Psoas muscle (tissue), 8 donors: ENCODE results near the gene KIAA1217. TPM values are rescaled to one million over a fixed set of nuclear protein-coding genes. Genes with fewer than 3 reads are reported as not detected.
A peak's percentile ranks its signal among the peaks of the same experiment; 100 is the strongest.

ENCODE experiments used
- ATAC-seq, 4 donors: fragments of 200-7000 bp; cut with Tn5 transposase; one replicate each; pipeline ENCODE4 v1.9.1; 2020; ENCODE audit warnings: moderate library complexity in 3 of 4, mild to moderate bottlenecking in 2 of 4
- DNase-seq, 2 donors: peaks; one replicate each; pipeline ENCODE4 v3.0.0-alpha.2; 2020
- H3K27ac ChIP-seq: fragments of 200-600 bp; one replicate; pipeline ENCODE4 v1.8.0; 2022
- H3K27me3 ChIP-seq, 3 donors: fragments of 200-600 bp in 1 of 3; one replicate each; pipeline versions ENCODE4 v1.6.1 to v1.8.0; 2013 to 2022; ENCODE audit warnings: low read length in 2 of 3, mild to moderate bottlenecking in 2 of 3, moderate library complexity in 1 of 3; ENCODE audit not compliant: insufficient read depth in 3 of 3
- H3K36me3 ChIP-seq, 2 donors: fragments of 200-600 bp in 1 of 2; one replicate each; pipeline versions ENCODE4 v1.6.1 to v1.8.0; 2013 to 2022; ENCODE audit warnings: low read depth in 1 of 2, mild to moderate bottlenecking in 1 of 2, moderate library complexity in 1 of 2; ENCODE audit not compliant: insufficient read depth in 1 of 2
- H3K4me1 ChIP-seq: fragments of 200-600 bp; one replicate; pipeline ENCODE4 v1.8.0; 2022
- H3K4me3 ChIP-seq: fragments of 200-600 bp; one replicate; pipeline ENCODE4 v1.8.0; 2022; ENCODE audit warnings: mild to moderate bottlenecking
- H3K9me3 ChIP-seq: fragments of 200-600 bp; one replicate; pipeline ENCODE4 v1.8.0; 2022
- CTCF ChIP-seq: fragments of 200-600 bp; IDR thresholded peaks from one replicate; pipeline ENCODE4 v1.8.0; 2022; ENCODE audit warnings: antibody characterized with exemption
- WGBS, 3 donors: extraction: QIAGEN DNeasy Blood & Tissue Kit; methylation state at CpG; one replicate each; pipeline versions ENCODE4 v1.1.6 to v1.1.7; 2013; 5-methylcytosine and 5-hydroxymethylcytosine counted together
- intact Hi-C, 2 donors: fragments of 100-400 bp; cut with DNase I; formaldehyde crosslinking; loops; one replicate each; pipeline versions ENCODE4 v1.11.0 to v1.14.2; 2022
- polyA plus RNA-seq, 3 donors: library from polyadenylated mRNA; stranded (reverse); fragments of 200-250 nt; gene quantifications; one replicate each; pipeline ENCODE4 v1.2.3, GENCODE V29; 2013
- total RNA-seq, 4 donors: library from RNA; stranded (reverse); fragmentation: NEBNext Ultra II Directional in 2 of 4; extraction: Animal tissue kit (Norgen Biotek cat#: 25700) in 2 of 4; gene quantifications; one replicate each; pipeline versions ENCODE4 v1.2.1 to v1.2.4, GENCODE V29; 2021 to 2023
- donor health status: healthy with polysubstance abuse.
- donor health status: DM: no; HTN: no; CAD: no; lungs with moderate emphysema.
- donor health status: Bipolar disorder and iron deficiency.
- donor health status: healthy.
- donor health status: DM: yes; HTN: yes; CAD: no.
- donor health status: DM: no; HTN: no; CAD: no.
- donor health status: DM: no; HTN: no; CAD: no.
- donor health status: DM: yes; HTN: yes; CAD: no.

Gene KIAA1217
- total and polyA plus RNA-seq, 7 donors, result 8.9 to 169 (median 65.9) TPM

- H3K9me3 ChIP-seq, result no peaks in the 10 kb centered on the region
- DNase-seq (no peak), ATAC-seq (no peak)
- WGBS, 3 donors, result 68 to 81% (median 72%) methylated on average over 8 of the region's 8 CpGs
- no peak for TF ChIP-seq CTCF
- peak overlapping the region; percentile 77 for H3K27ac ChIP-seq
- peaks cover 42% of the 10 kb centered on the region for H3K4me1 ChIP-seq
- intact Hi-C loops, result loop anchor here in 1 of 2 donors (10.0 kb wide), 1 partner anchor 49 kb away; no protein-coding TSS in a partner anchor
- H3K36me3 ChIP-seq, result no peaks in the 10 kb centered on the region
- no peaks in the 10 kb centered on the region for H3K27me3 ChIP-seq
- H3K4me3 ChIP-seq, result peak overlapping the region; percentile 7
Observed at GRCh38 chr10:24305551-24306506, 96.9 kb downstream of the KIAA1217 start.

GRCh38 chr10:24306507-24306875, 97.6 kb downstream of the KIAA1217 start:
- Histone ChIP-seq H3K4me1 (peaks cover 48% of the 10 kb centered on the region), H3K9me3 (no peaks in the 10 kb centered on the region), H3K27ac (peak overlapping the region; percentile 77), H3K36me3 (no peaks in the 10 kb centered on the region), H3K4me3 (peak overlapping the region; percentile 33), H3K27me3 (no peaks in the 10 kb centered on the region)
- TF ChIP-seq CTCF, result no peak
- WGBS, 3 donors, result 26 to 28% (median 27%) methylated on average over 4 of the region's 4 CpGs
- ATAC-seq (peak; percentile 88 to 90 (median 90)), DNase-seq (peak; percentile 27 to 64)
- intact Hi-C loops, result loop anchor here in 1 of 2 donors (10.0 kb wide), 1 partner anchor 48 kb away; no protein-coding TSS in a partner anchor

DNA sequence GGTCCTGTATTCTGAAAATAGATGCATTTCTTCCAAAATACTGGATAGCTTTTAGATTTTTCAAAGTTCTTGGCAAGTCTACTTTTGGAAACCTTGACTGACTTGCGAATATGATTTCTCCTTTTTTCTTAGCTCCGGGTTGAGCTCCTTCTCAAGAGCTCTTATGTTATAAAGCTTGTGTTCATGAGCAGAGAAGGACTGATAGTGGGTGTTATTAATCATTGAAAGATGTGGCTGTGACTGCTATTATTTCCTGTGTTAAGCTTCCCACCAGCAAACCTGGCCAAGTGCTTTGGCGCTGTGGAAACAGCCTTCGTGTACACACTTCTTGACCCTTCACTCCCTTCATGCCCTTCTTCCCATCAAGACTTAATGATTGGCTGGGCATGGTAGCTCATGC, 98.2 kb downstream of the KIAA1217 start:
- DNase-seq (no peak), ATAC-seq (peak in 2 of 4 donors; percentile 26 to 29)
- no peaks in the 10 kb centered on the region for H3K27me3 ChIP-seq
- intact Hi-C loops, result loop anchor here in 1 of 2 donors (10.0 kb wide), 1 partner anchor 48 kb away; no protein-coding TSS in a partner anchor
- no peaks in the 10 kb centered on the region for H3K9me3 ChIP-seq
- H3K36me3 ChIP-seq, result no peaks in the 10 kb centered on the region
- H3K27ac ChIP-seq, result peak overlapping the region; percentile 77
- 18 to 35% (median 24%) methylated on average over 4 of the region's 4 CpGs for WGBS, 3 donors
- H3K4me3 ChIP-seq, result peak overlapping the region; percentile 33
- TF ChIP-seq CTCF, result no peak
- peaks cover 54% of the 10 kb centered on the region for H3K4me1 ChIP-seq

DNA sequence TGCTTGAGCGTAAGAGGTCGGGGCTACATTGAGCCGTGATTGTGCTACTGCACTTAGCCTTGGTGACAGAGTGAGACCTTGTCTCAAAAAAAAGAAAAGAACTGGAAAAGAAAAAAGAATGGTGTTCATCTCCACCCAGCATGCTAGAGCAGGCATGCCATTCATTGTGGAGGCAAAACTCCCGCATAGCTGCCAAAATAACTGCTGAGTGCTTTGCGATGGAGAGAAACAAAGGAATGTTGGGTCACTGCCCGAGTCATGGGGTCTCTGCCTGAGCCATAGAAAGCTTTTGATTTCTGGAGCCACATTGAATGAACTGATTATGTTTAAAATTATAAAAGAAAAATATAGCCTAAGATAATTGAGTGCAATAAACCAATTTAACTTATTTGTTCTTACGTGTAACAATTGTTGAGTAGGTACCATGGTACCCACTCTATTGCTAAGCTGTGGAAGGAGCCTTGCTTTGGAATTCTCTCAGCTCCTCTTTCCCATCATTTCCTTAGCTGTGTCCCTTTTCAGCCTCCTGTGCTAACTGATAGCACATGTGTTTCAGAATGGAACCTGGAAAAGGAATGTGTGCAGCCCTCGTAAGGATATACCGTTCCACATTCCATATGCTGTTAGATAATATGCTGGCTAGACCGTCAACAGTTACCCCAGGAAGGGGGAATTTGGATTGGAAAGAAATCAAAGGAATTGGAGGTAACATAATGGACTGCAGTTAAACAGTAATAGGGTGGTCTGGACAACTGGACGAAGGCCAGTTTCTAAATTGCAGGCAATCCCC, 99.0 kb downstream of the KIAA1217 start:
- no peak for TF ChIP-seq CTCF
- intact Hi-C loops, result loop anchor here in 1 of 2 donors (10.0 kb wide), 1 partner anchor 47 kb away; no protein-coding TSS in a partner anchor
- no peak for DNase-seq
- Histone ChIP-seq H3K27me3 (no peaks in the 10 kb centered on the region), H3K4me3 (no peak overlapping the region), H3K9me3 (no peaks in the 10 kb centered on the region), H3K27ac (peak overlapping the region; percentile 77), H3K4me1 (peaks cover 54% of the 10 kb centered on the region), H3K36me3 (no peaks in the 10 kb centered on the region)
- ATAC-seq, result no peak
- WGBS, 3 donors, result 49 to 61% (median 59%) methylated on average over 11 of the region's 11 CpGs
